OCI-LY3 (cell line): ENCODE data around the gene RECK.

Experiments used
- CTCF ChIP-seq: fragments of 200-600, 300-600 bp; sonication (generic); IDR thresholded peaks from 2 replicates; pipeline ENCODE4 v1.5.1; 2014; ENCODE audit warnings: antibody characterized with exemption, low read length, low read depth
- EZH2phosphoT487 ChIP-seq: fragments of 200-600 bp; shearing (Covaris generic); IDR thresholded peaks from 2 replicates; pipeline ENCODE4 v1.6.1; 2018; ENCODE audit warnings: antibody characterized with exemption, mixed run types, low read depth

- TF ChIP-seq EZH2phosphoT487 (no peak), CTCF (no peak)
These were observed 129.1 kb downstream of the RECK start for GRCh38 chr9:36165826-36166167.
